GM18867 (cell line): Measurements from ENCODE around the gene DNM2.

Experiments used
- ATAC-seq: cut with Tn5 transposase; IDR thresholded peaks from one replicate; pipeline ENCODE4 v1.9.1; 2021; ENCODE audit warnings: mild to moderate bottlenecking, moderate library complexity; ENCODE audit not compliant: unreplicated experiment

DNM2 gene

GRCh38 chr19:10688545-10689280, 29.2 kb upstream of the DNM2 start:
- ATAC-seq: no peak

DNA sequence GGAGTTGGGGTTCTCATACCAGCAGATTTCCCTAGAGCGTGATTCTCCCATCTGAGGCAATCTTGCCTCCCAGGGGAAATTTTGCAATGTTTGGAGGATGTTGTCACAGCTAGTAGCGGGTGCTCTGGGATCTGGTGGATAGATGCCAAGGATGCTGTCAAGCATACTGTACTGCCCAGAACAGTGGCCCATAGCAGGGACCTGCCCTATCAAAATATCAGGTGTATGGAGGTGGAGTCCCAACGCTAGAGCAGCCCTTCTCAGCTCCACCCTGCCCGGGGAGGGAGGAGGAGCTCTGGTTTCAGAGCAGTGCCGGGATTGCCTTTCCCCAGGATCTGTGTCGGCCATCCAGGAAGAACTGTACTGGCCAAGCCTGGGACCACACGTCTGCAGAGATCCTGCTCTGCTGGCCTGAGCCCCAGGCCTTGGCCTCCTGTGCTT, 27.5 kb upstream of the DNM2 start:
- ATAC-seq: no peak

DNA sequence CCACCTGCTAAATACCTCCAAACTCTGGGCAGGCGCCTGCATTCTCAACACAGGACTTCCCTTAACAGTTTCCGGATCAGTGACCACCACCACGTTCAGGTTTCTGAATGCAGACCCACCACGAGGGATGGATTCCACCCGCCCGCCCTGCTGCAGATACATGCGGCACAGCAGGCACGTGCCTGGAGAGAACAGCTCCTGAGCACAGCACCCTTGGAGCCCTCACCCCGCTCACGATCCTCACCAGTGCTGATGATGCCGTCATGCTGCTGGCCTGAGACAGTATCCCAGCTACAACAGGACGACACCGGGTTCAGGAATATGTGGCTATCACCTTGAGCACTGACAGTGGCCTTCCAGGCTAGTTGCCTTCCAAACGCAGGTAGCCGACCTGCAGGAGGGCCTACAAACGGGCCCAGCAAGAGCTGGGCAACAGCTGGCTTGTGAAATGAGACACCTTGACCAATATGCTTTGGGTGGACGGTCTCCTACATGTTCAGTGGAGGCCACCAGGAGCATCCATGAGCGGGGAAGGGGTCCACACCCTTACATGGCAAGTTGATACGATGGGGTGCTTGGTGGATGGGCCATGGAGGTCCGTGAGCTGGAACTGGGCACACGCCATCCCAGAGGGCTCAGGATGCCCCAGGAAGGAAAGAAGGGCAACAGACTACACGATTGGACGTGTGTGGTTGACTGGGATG, 26.5 kb upstream of the DNM2 start:
- ATAC-seq: no peak

DNA sequence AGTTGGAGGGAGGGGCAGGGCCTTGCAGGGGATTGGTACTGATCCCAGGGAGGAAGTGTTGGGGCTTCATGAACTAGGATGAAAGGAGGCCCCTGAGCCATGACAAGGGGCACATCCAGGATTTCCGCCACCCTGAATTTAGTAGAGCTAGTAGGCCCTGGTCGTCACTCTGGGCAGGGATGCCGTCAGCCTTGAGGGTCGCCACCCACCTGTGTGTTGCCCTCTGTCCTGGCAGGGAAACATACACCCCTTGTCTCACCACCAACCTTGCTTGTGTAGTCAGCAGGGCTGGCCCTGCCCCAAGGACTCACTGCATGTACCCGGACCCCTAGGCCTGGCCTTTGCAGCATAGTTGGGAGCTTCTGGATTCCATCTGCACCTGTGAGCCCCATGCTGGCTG, 26.0 kb upstream of the DNM2 start:
- ATAC-seq: no peak

DNA sequence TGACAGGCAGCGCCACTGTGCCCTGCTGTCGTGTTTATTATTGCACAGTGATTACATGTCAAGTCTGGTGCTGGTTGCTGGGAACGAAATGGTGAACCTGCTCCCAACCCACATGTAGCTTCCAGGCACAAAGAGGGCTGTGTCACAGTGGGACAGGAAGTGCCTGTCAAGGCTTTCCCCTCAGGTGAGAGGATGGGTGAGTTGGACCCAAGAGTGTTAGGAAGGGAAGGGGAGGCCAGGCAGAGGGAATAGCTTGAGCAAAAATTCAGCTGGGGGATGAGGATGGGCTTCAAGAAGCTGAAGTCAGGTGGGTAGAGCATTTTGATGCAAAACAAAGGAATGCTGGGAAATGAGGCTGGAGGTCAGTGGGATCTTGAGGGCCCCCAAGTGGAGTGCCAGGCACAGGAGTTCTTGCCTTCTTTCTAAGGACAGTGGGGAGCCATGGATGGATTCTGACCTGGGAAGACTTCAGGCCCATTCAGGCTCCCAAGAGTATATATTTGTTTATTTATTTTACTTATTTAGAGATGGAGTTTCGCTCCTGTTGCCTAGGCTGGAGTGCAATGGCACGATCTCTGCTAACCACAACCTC, 25.1 kb upstream of the DNM2 start:
- no peak for ATAC-seq

- no peak for ATAC-seq
Observed at GRCh38 chr19:10694706-10695307, 23.1 kb upstream of the DNM2 start.

DNA sequence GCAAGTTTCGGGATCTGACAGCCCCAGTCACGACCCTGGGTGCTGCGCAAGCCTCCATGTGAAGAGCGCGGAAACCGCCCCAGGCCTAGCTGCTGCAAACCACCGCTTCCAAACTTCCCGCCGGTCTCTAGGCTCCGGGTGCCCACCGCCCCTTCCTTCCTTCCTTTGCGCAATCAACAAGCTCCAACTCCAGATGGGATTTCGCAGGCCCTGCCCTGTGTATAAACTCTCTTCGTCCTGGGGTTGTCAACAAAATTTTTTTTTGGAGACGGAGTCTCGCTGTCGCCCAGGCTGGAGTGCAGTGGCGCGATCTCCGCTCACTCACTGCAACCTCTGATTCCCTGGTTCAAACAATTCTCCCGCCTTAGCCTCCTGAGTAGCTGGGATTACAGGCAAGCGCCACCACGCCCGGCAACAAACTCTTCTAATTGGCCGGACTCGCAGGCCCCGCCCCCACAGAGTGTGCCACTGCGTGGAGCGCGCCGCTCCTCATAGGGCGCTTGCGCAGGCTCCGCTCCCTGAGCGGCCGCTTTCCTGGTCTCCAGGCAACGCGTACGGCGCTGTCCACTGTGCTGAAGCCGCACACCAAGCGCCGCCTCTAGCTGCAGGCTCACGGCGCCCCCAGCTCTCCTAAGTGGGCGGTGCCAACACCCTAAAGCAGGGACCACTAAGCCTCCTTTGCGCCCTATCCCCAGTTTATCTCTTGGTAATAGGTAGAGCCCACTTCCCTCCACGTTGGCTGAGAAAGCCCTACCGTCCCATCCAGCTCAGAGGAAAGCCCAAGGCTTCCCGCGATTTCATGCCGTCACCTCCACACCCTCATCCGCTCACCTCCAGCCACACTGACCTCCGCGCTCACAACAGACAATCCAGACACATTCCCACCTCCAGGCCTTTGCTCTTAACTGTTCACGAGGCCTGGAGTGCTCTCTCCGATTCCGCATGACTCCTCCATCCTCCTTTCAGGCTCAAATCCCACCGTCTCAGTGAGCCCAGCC, 22.2 kb upstream of the DNM2 start:
- peak; percentile 55 for ATAC-seq

GRCh38 chr19:10699650-10700335, 18.1 kb upstream of the DNM2 start:
- ATAC-seq: no peak

- peak; percentile 26 for ATAC-seq
Observed at GRCh38 chr19:10701955-10702525, 15.8 kb upstream of the DNM2 start.

- ATAC-seq: no peak
Observed at GRCh38 chr19:10706990-10707389, 10.9 kb upstream of the DNM2 start.

- ATAC-seq: no peak
Observed at GRCh38 chr19:10707440-10707839, 10.4 kb upstream of the DNM2 start.

- ATAC-seq: no peak
Observed at GRCh38 chr19:10708291-10708690, 9.6 kb upstream of the DNM2 start.

- ATAC-seq: no peak
Observed at GRCh38 chr19:10712045-10712444, 5.8 kb upstream of the DNM2 start.

GRCh38 chr19:10712754-10713153, 5.1 kb upstream of the DNM2 start:
- ATAC-seq: no peak

- no peak for ATAC-seq
Observed at GRCh38 chr19:10713317-10713716, 4.6 kb upstream of the DNM2 start.

DNA sequence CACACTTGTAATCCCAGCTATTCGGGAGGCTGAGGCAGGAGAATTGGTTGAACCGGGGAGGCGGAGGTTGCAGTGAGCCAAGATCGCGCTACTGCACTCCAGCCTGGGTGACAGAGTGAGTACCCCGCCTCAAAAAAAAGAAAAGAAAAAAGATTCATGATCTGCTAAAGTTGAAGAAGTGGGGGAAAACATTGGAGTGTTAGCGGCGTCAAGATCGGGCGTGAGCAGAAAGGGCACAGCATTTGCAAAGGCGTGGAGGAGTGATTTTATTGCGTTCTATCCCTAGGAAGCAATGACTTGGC, 874 bp upstream of the DNM2 start:
- no peak for ATAC-seq

DNA sequence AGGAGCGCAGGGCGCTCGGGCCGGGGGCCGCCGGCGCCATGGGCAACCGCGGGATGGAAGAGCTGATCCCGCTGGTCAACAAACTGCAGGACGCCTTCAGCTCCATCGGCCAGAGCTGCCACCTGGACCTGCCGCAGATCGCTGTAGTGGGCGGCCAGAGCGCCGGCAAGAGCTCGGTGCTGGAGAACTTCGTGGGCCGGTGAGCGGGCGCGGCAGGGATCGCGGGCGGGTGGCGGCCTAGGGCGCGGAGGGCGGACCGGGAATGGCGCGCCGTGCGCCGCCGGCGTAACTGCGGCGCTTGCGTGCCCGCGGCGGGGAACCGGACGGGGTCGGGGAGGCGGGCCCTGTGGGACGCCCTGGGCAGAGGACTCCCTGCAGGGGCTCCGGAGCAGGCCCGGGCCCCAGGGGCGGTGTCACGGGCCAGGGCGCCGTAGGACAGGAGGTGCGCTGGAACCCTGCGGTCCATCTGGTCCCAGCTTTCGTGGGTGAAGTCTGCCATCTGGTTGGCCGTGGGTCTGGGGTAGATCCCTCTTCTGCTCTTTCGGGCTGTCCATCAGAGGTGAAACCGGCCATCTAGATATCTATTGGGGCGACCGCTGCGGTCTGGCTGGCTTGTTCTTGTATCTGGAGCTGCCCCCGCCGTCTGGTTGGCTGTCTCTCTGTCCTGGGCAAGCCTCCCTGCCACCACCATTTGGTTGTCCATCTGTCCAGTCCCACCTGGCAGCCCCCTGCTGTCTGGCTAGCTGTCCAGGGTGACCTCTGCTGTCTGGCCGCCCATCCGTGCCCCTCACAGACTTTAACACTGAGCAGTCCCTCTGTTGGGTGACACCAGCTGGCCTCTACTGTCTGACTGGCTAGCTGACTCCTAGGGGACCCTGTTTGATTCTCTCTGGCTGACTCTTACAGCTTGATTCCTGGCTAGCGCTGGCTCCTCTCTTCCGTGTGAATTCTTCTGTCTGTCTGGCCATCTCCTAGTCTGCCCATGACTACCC, 622 bp downstream of the DNM2 start:
- peak; percentile 19 for ATAC-seq

- no peak for ATAC-seq
Observed at GRCh38 chr19:10719466-10719961, 1.6 kb downstream of the DNM2 start.
